Motor neuron (in vitro differentiated cells): ENCODE data around the gene TNN. TPM values are rescaled to one million over a fixed set of nuclear protein-coding genes. Genes with fewer than 3 reads are reported as not detected.
A peak's percentile ranks its signal among the peaks of the same experiment; 100 is the strongest.

ENCODE experiments used
- ATAC-seq, 8 experiments: fragments of 200-7000 bp; cut with Tn5 transposase; replicated peaks in 6 of 8; 2 replicates each; pipeline ENCODE4 v1.8.0; 2021; ENCODE audit warnings: mild to moderate bottlenecking in 8 of 8, moderate library complexity in 8 of 8
- H3K27ac ChIP-seq, 2 donors: fragments of 250-450 bp; sonication (Bioruptor Pico); 2 replicates each; pipeline ENCODE4 v1.9.0; 2021; ENCODE audit warnings: antibody characterized with exemption in 2 of 2, mild to moderate bottlenecking in 2 of 2, moderate library complexity in 1 of 2
- H3K4me1 ChIP-seq, 2 donors: fragments of 250-450 bp; sonication (Bioruptor Pico); replicated peaks in 1 of 2; 2 replicates each; pipeline ENCODE4 v1.6.1; 2021; ENCODE audit warnings: antibody characterized with exemption in 2 of 2, mild to moderate bottlenecking in 2 of 2, moderate library complexity in 1 of 2
- H3K4me3 ChIP-seq, 5 donors: fragments of 250-450 bp; sonication (Bioruptor Pico); 2 replicates each; pipeline ENCODE4 v1.9.0; 2021; ENCODE audit warnings: antibody characterized with exemption in 5 of 5, mild to moderate bottlenecking in 5 of 5, moderate library complexity in 4 of 5
- WGBS, 10 experiments: fragments of 450-650 bp; shearing (Covaris generic); methylation state at CpG; one replicate each; pipeline ENCODE4 v1.0.0; 2022; 5-methylcytosine and 5-hydroxymethylcytosine counted together
- in situ Hi-C, 9 experiments: fragments of 400-800 bp; cut with MboI; loops; one replicate each; pipeline ENCODE4 v1.15.0; 2021; ENCODE audit warnings: low sequenced_read_pairs in 9 of 9, low pct_unique_long_range_greater_than_20kb in 2 of 9; ENCODE audit not compliant: unreplicated experiment in 9 of 9
- total RNA-seq, 8 experiments: library from RNA; unstranded; fragments of 300-600 nt; gene quantifications; 2 replicates each; pipeline versions ENCODE4 v1.2.3 to v1.2.4, GENCODE V29; 2022

TNN gene
- total RNA-seq, 8 experiments from 2014 or later, result 0.09 to 6.6 (median 0.22) TPM; not detected in 2

DNA sequence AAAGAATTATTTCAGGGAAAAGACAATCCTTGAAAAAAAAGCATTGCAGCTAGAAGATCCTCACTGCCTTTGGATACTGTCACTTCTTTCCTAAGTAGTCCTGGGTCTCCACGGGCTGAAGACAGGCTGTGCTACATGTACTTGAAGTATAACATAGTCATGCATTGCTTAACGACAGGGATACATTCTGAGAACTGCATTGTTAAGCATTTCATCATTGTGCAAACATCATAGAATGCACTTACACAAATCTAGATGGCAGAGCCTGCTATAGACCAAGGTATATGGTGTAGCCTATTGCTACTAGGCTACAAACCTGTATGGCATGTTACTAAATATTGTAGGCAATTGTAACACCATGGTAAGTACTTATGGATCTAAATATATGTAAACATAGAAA, 70.9 kb downstream of the TNN start:
- H3K4me1 ChIP-seq, result no peaks in the 10 kb centered on the region
- no peak overlapping the region for H3K4me3 ChIP-seq
- WGBS, 10 experiments, result 0 to 82% (median 50%) methylated on average over 1 to 2 of the region's 2 CpGs; no CpG with 5 or more reads in 2 of the 10 experiments
- ATAC-seq, result peak in 1 of 8 experiments; percentile 12
- in situ Hi-C loops, result loop anchor here in 3 of 9 experiments (25.0 kb wide), 3 partner anchors 101 to 376 kb away; no protein-coding TSS in a partner anchor
- no peak overlapping the region for H3K27ac ChIP-seq

- no peak overlapping the region for H3K4me3 ChIP-seq
- 20 to 83% (median 72%) methylated on average over 1 to 6 of the region's 7 CpGs for WGBS, 10 experiments
- ATAC-seq, result peak in 3 of 8 experiments; percentile 26 to 55 (median 26)
- in situ Hi-C loops, result loop anchor here in 3 of 9 experiments (25.0 kb wide), 3 partner anchors 109 to 384 kb away; no protein-coding TSS in a partner anchor
- H3K27ac ChIP-seq, result no peak overlapping the region
- peaks cover 3 to 7% of the 10 kb centered on the region in 2 donors for H3K4me1 ChIP-seq
Observed at GRCh38 chr1:175145899-175146528, 78.4 kb downstream of the TNN start.

- H3K4me1 ChIP-seq, result peaks cover 3 to 7% of the 10 kb centered on the region in 2 donors
- no peak overlapping the region for H3K27ac ChIP-seq
- WGBS, 10 experiments, result 0 to 62% (median 37%) methylated on average over 2 to 18 of the region's 21 CpGs
- H3K4me3 ChIP-seq, result no peak overlapping the region
- in situ Hi-C loops, result loop anchor here in 3 of 9 experiments (25.0 kb wide), 3 partner anchors 109 to 384 kb away; no protein-coding TSS in a partner anchor
- peak; percentile 75 to 90 (median 88) for ATAC-seq
Observed at GRCh38 chr1:175146529-175147213, 79.0 kb downstream of the TNN start.

DNA sequence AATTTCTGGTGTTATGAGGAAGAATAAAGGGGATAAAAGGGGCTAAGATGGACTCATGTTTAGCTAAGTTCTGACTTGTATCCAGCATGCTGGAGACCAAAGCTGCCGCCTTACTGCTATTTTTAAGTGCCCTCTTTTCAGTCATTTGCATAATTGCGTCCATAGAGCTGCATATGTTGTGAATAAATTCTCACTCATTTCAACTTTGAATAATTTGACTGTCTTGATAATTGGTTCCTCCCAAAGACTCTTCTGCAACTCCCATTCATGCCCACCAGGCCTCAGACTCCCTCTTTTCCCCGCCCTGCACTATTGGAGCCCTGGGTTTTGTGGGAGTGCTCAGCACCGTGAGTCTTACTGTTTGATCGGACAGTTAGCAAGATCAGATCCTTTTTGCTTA, 79.9 kb downstream of the TNN start:
- in situ Hi-C loops, result loop anchor here in 3 of 9 experiments (25.0 kb wide), 3 partner anchors 110 to 385 kb away; no protein-coding TSS in a partner anchor
- Histone ChIP-seq H3K4me3 (no peak overlapping the region), H3K4me1 (peaks cover 10% of the 10 kb centered on the region in 2 donors), H3K27ac (no peak overlapping the region)
- ATAC-seq, result peak in 2 of 8 experiments; percentile 16 to 73
- WGBS, 10 experiments, result 0 to 100% (median 72%) methylated on average over 1 to 5 of the region's 5 CpGs; no CpG with 5 or more reads in 1 of the 10 experiments

GRCh38 chr1:175148068-175148467, 80.4 kb downstream of the TNN start:
- in situ Hi-C loops, result loop anchor here in 3 of 9 experiments (25.0 kb wide), 3 partner anchors 111 to 386 kb away; no protein-coding TSS in a partner anchor
- no peak overlapping the region for H3K27ac ChIP-seq
- no peak for ATAC-seq
- H3K4me3 ChIP-seq, result no peak overlapping the region
- 21 to 94% (median 73%) methylated on average over 1 to 7 of the region's 7 CpGs for WGBS, 10 experiments
- peaks cover 10% of the 10 kb centered on the region in 2 donors for H3K4me1 ChIP-seq

DNA sequence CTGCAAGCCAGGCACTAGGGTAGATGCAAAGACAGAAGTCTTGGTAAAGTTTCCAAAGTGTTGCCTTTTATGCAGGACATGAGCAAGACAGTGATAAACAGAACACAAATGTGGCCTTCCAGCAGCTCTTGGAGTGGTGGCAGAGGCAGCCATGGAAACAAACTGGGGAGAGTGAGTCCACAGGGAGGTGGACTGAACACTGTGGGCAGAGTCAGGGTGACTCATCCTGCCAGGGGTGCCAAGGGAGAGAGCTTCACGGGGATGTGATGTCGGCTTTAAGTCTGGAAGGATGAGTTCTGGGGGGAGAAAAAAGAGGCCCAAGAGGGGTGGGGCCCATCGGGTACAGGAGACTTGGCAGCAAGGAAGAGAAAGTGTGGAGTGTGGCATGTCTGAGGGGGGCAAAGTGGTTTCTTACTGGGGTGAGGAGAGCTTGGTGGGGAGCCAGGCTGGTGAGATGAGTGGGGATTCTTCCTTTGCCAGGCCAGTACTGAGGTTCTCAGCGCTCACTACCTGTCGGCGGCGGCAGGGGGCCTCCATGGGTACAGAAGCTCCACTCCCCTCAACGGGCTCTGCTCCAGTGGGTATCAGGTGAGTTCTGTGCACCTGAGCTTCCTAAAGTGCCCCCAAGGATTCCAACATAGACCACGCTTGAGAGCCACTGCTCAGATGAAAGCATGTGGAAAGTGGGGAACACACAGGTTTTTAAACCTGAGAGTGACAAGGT, 83.1 kb downstream of the TNN start:
- in situ Hi-C loops, result loop anchor here in 6 of 9 experiments (10.0 to 25.0 kb wide), 9 partner anchors 162 to 1737 kb away; no protein-coding TSS in a partner anchor
- peak in 3 of 8 experiments; percentile 29 to 66 (median 51) for ATAC-seq
- WGBS, 10 experiments, result 88 to 100% (median 96%) methylated on average over 1 to 9 of the region's 9 CpGs; no CpG with 5 or more reads in 6 of the 10 experiments
- H3K4me3 ChIP-seq, result no peak overlapping the region
- H3K4me1 ChIP-seq, result peaks cover 9 to 10% of the 10 kb centered on the region in 2 donors
- no peak overlapping the region for H3K27ac ChIP-seq

- peaks cover 5 to 7% of the 10 kb centered on the region in 2 donors for H3K4me1 ChIP-seq
- H3K4me3 ChIP-seq, result no peak overlapping the region
- no peak overlapping the region for H3K27ac ChIP-seq
- in situ Hi-C loops, result loop anchor here in 6 of 9 experiments (10.0 to 25.0 kb wide), 9 partner anchors 160 to 1735 kb away; no protein-coding TSS in a partner anchor
- ATAC-seq, result peak; percentile 64 to 91 (median 81)
- WGBS, 10 experiments, result 0 to 25% (median 7%) methylated on average over 2 to 13 of the region's 15 CpGs; no CpG with 5 or more reads in 1 of the 10 experiments
Observed at GRCh38 chr1:175152006-175152652, 84.5 kb downstream of the TNN start.

GRCh38 chr1:175154629-175155472, 87.2 kb downstream of the TNN start:
- H3K27ac ChIP-seq, result no peak overlapping the region
- H3K4me1 ChIP-seq, result peaks cover 20 to 25% of the 10 kb centered on the region in 2 donors
- peak in 4 of 8 experiments; percentile 11 to 73 (median 46) for ATAC-seq
- H3K4me3 ChIP-seq, result no peak overlapping the region
- in situ Hi-C loops, result loop anchor here in 6 of 9 experiments (10.0 to 25.0 kb wide), 9 partner anchors 157 to 1732 kb away; no protein-coding TSS in a partner anchor
- WGBS, 10 experiments, result 8 to 49% (median 37%) methylated on average over 2 to 11 of the region's 11 CpGs; no CpG with 5 or more reads in 1 of the 10 experiments

GRCh38 chr1:175155473-175155856, 87.8 kb downstream of the TNN start:
- in situ Hi-C loops, result loop anchor here in 6 of 9 experiments (10.0 to 25.0 kb wide), 9 partner anchors 157 to 1732 kb away; no protein-coding TSS in a partner anchor
- H3K27ac ChIP-seq, result no peak overlapping the region
- H3K4me1 ChIP-seq, result peaks cover 20 to 25% of the 10 kb centered on the region in 2 donors
- 20 to 100% (median 85%) methylated on average over 1 to 4 of the region's 4 CpGs; no CpG with 5 or more reads in 4 of the 10 experiments for WGBS, 10 experiments
- no peak for ATAC-seq
- no peak overlapping the region for H3K4me3 ChIP-seq

- ATAC-seq, result no peak
- WGBS, 10 experiments, result 40 to 100% (median 51%) methylated on average over 2 to 5 of the region's 5 CpGs; no CpG with 5 or more reads in 2 of the 10 experiments
- in situ Hi-C loops, result loop anchor here in 6 of 9 experiments (10.0 to 25.0 kb wide), 9 partner anchors 156 to 1731 kb away; no protein-coding TSS in a partner anchor
- Histone ChIP-seq H3K4me3 (no peak overlapping the region), H3K27ac (no peak overlapping the region), H3K4me1 (peaks cover 20 to 25% of the 10 kb centered on the region in 2 donors)
Observed at GRCh38 chr1:175155936-175156335, 88.3 kb downstream of the TNN start.

GRCh38 chr1:175157200-175157599, 89.6 kb downstream of the TNN start:
- no peak overlapping the region for H3K4me3 ChIP-seq
- peaks cover 19 to 21% of the 10 kb centered on the region in 2 donors for H3K4me1 ChIP-seq
- no peak for ATAC-seq
- in situ Hi-C loops, result loop anchor here in 6 of 9 experiments (10.0 to 25.0 kb wide), 9 partner anchors 155 to 1730 kb away; no protein-coding TSS in a partner anchor
- WGBS, 10 experiments, result 60 to 100% (median 92%) methylated on average over 1 to 2 of the region's 2 CpGs; no CpG with 5 or more reads in 1 of the 10 experiments
- H3K27ac ChIP-seq, result no peak overlapping the region
